ENCODE results near the gene OPCML. TPM values are rescaled to one million over a fixed set of nuclear protein-coding genes. Genes with fewer than 3 reads are reported as not detected.

Gene OPCML
- total RNA-seq, 1 donor from 2014 or later, result 0.12 TPM

GRCh38 chr11:133529807-133530500, 2.3 kb downstream of the OPCML start:
- H3K27me3 ChIP-seq (ENCODE audit: low read depth), result peaks cover 54% of the 10 kb centered on the region

GRCh38 chr11:133526790-133527189, 5.5 kb downstream of the OPCML start:
- DNase-seq, result no peak
- H3K27me3 ChIP-seq (ENCODE audit: low read depth), result peaks cover 37% of the 10 kb centered on the region
- H3K4me1 ChIP-seq, result no peaks in the 10 kb centered on the region
- TF ChIP-seq CTCF (IDR thresholded peaks at IDR 0.05), result no peak
- no peak overlapping the region for H3K27ac ChIP-seq
- no peaks in the 10 kb centered on the region for H3K36me3 ChIP-seq
- no peak for ATAC-seq
- H3K9me3 ChIP-seq, result no peaks in the 10 kb centered on the region
- H3K4me3 ChIP-seq, result no peak overlapping the region
- intact Hi-C loops (cut with DNase I), result no loop called here

More at GRCh38 chr11:133529807-133530500, 2.3 kb downstream of the OPCML start:
- no peaks in the 10 kb centered on the region for H3K9me3 ChIP-seq
- no peaks in the 10 kb centered on the region for H3K36me3 ChIP-seq
- intact Hi-C loops (cut with DNase I), result no loop called here
- ATAC-seq, result no peak
- H3K4me1 ChIP-seq, result no peaks in the 10 kb centered on the region
- H3K27ac ChIP-seq, result no peak overlapping the region
- no peak for TF ChIP-seq CTCF (IDR thresholded peaks at IDR 0.05)
- H3K4me3 ChIP-seq, result no peak overlapping the region
- no peak for DNase-seq

GRCh38 chr11:133525976-133526375, 6.3 kb downstream of the OPCML start:
- DNase-seq (no peak), ATAC-seq (no peak)
- TF ChIP-seq CTCF (IDR thresholded peaks at IDR 0.05), result no peak
- no peaks in the 10 kb centered on the region for H3K4me1 ChIP-seq
- no peaks in the 10 kb centered on the region for H3K36me3 ChIP-seq
- H3K4me3 ChIP-seq, result no peak overlapping the region
- no peak overlapping the region for H3K27ac ChIP-seq
- intact Hi-C loops (cut with DNase I), result no loop called here
- H3K27me3 ChIP-seq (ENCODE audit: low read depth), result peaks cover 32% of the 10 kb centered on the region
- no peaks in the 10 kb centered on the region for H3K9me3 ChIP-seq

GRCh38 chr11:133524488-133524887, 7.8 kb downstream of the OPCML start:
- H3K27ac ChIP-seq, result no peak overlapping the region
- no peaks in the 10 kb centered on the region for H3K36me3 ChIP-seq
- H3K4me3 ChIP-seq, result no peak overlapping the region
- no peaks in the 10 kb centered on the region for H3K4me1 ChIP-seq
- intact Hi-C loops (cut with DNase I), result no loop called here
- no peak for TF ChIP-seq CTCF (IDR thresholded peaks at IDR 0.05)
- H3K27me3 ChIP-seq (ENCODE audit: low read depth), result peaks cover 17% of the 10 kb centered on the region
- no peaks in the 10 kb centered on the region for H3K9me3 ChIP-seq
- DNase-seq (no peak), ATAC-seq (no peak)

- H3K36me3 ChIP-seq, result no peaks in the 10 kb centered on the region
- H3K27ac ChIP-seq, result no peak overlapping the region
- TF ChIP-seq CTCF (IDR thresholded peaks at IDR 0.05), result no peak
- no peak overlapping the region for H3K4me3 ChIP-seq
- intact Hi-C loops (cut with DNase I), result no loop called here
- H3K27me3 ChIP-seq (ENCODE audit: low read depth), result no peaks in the 10 kb centered on the region
- ATAC-seq (no peak), DNase-seq (no peak)
- no peaks in the 10 kb centered on the region for H3K9me3 ChIP-seq
- no peaks in the 10 kb centered on the region for H3K4me1 ChIP-seq
These were observed 10.0 kb downstream of the OPCML start for GRCh38 chr11:133522344-133522743.

Measured in lower lobe of right lung (tissue), 2 donors.